Measurements from ENCODE around the gene F7.
"Not testable (repeated sequence)": the region's sequence is repeated elsewhere in the genome, so short reads cannot be mapped to it uniquely, and the experiment has no call there.

The F7 gene

DNA sequence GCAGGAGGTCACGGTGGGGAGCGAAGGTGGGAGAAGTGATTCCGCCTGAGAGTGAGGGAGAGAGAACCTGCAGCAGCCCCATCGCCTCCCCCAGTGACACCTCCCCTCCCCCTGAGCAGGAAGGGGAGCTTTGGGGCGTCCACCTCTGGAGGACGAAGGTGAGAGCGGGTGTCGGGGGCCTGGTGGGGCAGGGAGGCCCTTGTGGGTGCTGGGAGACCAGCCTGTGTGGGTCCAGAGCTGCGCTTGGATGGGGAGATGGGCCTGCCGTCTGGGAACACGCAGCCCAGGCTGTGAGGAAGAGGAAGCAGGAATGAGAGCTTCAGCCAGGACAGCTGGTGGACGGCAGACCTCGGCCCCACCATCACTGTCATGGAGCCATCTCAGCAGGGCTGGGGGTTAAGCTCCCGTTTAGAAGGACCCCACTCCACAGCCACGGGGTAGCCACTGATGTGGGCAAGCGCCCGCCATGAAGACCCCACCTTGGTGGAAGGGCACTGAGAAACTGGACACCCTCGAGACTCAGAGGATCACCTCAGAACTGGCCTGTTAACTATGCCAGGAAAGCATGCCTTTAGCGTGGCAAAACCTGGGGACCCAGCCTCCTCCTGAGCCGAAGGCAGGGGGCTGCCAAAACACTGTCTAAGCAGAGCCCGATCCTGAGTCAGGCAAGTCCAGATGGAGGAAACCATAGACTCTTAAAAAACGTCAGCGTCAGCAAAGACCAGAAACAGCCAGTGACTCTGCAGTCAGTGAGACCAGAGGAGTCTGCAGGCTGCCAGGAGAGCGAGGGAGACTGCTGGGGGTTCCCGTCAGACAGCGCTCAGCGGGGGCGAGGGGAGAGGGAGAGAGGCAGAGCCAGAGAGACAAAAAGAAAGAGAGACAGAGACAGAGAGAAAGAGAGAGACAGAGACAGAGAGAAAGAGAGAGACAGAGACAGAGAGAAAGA is 46.4 kb downstream of the F7 start:
- DNase-seq (ENCODE audit: low read depth in 4 of 4, low spot score in 1 of 4): no peak

DNA sequence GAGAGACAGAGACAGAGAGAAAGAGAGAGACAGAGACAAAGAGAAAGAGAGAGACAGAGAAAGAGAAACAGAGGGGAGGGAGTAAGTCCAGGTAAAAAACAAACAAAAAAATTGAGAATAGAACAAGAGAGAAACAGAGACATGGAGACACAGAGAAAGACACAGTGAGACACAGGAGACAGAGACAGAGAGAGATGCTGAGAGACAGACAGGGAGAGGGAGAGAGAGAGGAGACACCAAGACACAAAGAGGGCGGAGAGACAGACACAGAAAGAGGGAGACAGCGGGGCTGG is 47.0 kb downstream of the F7 start:
- DNase-seq (ENCODE audit: low read depth in 4 of 4, low spot score in 1 of 4): no peak

DNA sequence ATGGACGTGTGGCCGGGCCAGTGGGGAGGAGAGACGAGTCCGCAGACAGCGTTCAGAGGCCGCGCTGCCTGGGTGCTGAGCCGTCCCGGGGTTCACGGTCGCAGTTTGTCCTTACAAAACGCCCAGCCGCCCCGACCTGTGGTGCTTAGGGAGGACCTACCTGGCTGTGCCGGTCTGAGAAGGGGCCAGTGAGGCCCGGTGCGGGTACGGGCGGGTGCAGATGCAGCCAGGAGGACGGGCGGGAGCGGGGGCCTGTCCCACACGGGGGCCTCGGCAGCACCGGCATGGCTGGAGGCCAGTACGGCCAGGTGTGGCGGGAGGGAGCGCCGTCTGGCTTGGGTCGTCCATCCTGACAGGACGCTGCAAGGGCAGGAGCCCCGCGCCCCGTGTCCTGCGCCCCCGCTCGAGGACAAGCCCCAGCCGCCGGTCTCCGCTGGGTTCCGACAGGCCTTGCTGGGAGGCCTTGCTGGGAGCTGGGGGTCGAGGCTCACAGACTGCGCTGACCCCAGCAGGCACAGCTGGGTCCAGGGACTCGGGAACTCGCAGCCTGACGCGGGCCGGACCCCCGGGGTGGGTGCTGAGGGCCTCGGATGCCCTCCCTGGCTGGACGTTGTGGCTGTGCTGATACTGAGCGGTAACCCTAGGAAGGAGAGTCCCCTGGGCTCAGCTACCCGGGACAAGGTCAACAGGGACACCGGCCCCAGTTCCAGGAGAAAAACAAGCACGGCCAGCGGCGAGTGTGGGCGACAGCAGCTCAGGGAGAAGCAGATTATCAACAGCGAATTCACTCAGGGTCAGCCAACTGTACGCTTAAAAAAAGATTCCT is 47.6 kb downstream of the F7 start:
- DNase-seq (ENCODE audit: low read depth in 4 of 4, low spot score in 1 of 4): no peak

DNA sequence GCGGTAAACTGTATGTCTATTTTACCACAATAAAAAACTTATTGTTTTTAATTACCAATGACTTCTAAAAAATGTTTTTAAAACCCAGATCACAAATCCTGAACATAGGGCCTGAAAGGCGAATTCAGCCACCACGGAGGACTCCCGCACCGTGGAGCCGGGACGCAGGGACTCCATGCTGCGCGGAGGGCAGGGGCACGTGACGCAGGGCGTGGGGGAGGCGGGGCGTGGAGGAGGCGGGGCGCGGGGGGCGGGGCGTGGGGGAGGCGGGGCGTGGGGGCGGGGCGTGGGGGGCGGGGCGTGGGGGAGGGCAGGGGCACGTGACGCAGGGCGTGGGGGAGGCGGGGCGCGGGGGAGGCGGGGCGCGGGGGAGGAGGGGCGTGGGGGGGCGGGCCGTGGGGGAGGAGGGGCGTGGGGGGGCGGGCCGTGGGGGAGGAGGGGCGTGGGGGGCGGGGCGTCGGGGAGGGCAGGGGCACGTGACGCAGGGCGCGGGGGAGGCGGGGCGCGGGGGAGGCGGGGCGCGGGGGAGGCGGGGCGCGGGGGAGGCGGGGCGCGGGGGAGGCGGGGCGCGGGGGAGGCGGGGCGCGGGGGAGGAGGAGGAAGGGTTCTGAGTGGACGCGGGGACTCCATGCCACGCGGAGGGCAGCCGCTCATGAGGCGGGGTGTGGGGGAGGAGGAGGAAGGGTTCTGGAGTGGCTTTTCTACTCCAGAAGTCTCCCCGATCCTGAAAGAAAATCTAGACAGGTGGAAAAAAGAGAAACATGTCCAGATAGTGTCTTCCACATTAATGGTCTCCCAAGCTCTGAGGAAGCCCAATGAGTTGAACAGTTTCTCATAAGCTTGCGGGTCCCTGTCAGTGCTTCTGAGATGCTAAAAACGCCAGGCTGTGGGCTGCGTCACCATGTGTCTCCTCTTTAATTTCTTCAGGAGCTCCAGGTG is 48.5 kb downstream of the F7 start:
- DNase-seq (ENCODE audit: low read depth in 4 of 4, low spot score in 1 of 4): peak in 3 of 4 experiments; percentile 38 to 55 (median 52)

GRCh38 chr13:113155201-113155600 is 49.6 kb downstream of the F7 start:
- DNase-seq (ENCODE audit: low read depth in 4 of 4, low spot score in 1 of 4): no peak

DNA sequence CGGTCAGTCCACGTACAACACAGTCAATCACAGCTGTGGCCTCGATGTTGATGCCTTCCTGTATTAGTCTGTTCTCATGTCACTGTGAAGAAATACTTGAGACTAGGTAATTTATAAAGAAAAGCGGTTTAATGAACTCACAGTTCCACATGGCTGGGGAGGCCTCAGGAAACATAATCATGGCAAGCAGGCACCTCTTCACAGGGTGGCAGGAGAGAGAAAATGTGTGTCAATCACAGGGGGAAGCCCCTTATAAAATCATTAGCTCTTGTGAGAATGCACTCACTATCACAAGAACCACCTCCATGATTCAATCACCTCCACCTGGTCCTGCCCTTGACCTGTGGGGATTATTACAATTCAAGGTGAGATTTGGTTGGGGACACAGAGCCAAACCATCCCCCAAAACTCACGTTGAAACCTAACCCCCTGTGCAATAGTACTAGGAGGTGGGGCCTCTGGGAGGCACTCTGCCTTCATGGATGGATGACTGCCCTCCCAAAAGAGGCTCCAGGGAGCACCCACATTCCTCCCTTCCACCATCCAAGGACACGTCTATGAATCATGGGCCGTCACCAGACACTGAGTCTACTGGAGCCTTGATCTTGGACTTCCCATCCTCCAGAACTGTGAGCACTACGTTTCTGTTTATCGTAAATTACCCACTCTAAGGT is 50.5 kb downstream of the F7 start:
- no peak for DNase-seq (ENCODE audit: low read depth in 4 of 4, low spot score in 1 of 4)

GRCh38 chr13:113157206-113157928 is 51.8 kb downstream of the F7 start:
- no peak for DNase-seq (ENCODE audit: low read depth in 4 of 4, low spot score in 1 of 4)

GRCh38 chr13:113157929-113158747 is 52.5 kb downstream of the F7 start, which contains the start of gene PROZ:
TSS of gene PROZ (plus strand) at chr13:113158648. CDS start at chr13:113158661, 13 bp downstream.
- DNase-seq (ENCODE audit: low read depth in 4 of 4, low spot score in 1 of 4): no peak

- no peak for DNase-seq (ENCODE audit: low read depth in 4 of 4, low spot score in 1 of 4)
Measured at GRCh38 chr13:113158946-113159345, 53.4 kb downstream of the F7 start.

GRCh38 chr13:113159701-113160100 is 54.1 kb downstream of the F7 start:
- DNase-seq (ENCODE audit: low read depth in 4 of 4, low spot score in 1 of 4): no peak

DNA sequence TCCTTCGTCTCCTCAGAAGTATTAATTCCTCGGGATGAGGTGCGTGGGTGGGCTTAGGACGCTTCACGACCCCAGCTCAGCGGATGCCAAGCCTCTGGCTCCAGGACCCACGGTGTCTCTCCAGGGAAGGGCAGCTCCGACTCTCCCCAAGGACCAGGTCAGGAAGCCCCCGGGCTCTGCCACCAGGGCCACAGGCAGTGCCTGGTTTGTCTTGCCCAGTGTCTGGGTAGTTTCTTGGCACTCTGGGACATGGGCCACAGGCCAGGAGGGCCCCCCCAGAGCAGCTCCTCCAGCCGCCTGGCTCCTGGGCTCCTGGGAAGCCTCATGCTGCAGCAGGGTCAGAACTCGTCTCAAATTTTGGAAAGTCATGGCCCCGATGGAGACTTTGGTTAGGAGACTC is 55.4 kb downstream of the F7 start:
- no peak for DNase-seq (ENCODE audit: low read depth in 4 of 4, low spot score in 1 of 4)

GRCh38 chr13:113161433-113161832 is 55.8 kb downstream of the F7 start:
- DNase-seq (ENCODE audit: low read depth in 4 of 4, low spot score in 1 of 4): no peak

- DNase-seq (ENCODE audit: low read depth in 4 of 4, low spot score in 1 of 4): not testable (repeated sequence)
Measured at GRCh38 chr13:113161975-113162374, 56.4 kb downstream of the F7 start.

GRCh38 chr13:113162783-113163685 is 57.4 kb downstream of the F7 start:
- no peak for DNase-seq (ENCODE audit: low read depth in 4 of 4, low spot score in 1 of 4)

- DNase-seq (ENCODE audit: low read depth in 4 of 4, low spot score in 1 of 4): no peak
Measured at GRCh38 chr13:113164492-113164891, 58.9 kb downstream of the F7 start.

DNA sequence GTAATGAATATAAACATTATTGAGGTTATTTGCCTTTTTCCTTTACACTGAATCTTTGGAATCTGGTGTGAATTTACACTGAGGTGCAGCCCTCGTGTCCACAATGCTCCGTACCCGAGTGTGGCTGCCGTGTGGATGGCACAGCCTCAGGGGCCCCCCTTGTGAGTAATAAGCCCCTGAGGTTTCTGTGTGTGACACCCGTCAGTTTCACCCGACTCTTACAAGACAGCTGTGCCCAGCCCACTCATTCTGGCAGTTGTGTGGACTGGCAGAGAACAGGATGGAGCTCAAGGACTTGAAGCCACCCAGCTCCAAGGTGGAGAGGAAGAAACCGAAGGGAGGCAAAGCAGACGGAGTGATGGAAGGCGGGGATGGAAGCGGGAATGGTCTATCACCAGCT is 60.7 kb downstream of the F7 start:
- no peak for DNase-seq (ENCODE audit: low read depth in 4 of 4, low spot score in 1 of 4)

- DNase-seq (ENCODE audit: low read depth in 4 of 4, low spot score in 1 of 4): no peak
Measured at GRCh38 chr13:113166681-113167080, 61.1 kb downstream of the F7 start.

- DNase-seq (ENCODE audit: low read depth in 4 of 4, low spot score in 1 of 4): no peak
Measured at GRCh38 chr13:113167155-113167554, 61.6 kb downstream of the F7 start.
